ENCODE measurements around the gene ABAT.
"Not testable (repeated sequence)": the region's sequence is repeated elsewhere in the genome, so short reads cannot be mapped to it uniquely, and the experiment has no call there.

Gene ABAT

DNA sequence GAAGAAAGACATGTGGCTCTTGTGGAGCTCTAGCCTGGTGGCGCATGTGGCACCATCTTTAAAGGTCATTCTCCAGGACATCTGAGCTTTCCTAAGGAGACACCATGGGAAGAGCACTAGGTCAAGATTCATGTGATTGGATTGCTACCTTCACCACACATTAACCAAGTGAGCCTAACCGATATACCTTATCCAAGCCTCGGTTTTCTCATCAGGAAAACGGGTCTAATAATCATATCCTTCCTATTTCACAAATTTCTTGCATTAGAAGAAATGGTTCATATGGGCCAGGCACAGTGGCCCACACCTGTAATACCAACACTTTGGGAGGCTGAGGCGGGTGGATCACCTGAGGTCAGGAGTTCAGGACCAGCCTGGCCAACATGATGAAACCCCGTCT, 64.7 kb downstream of the ABAT start:
- in situ Hi-C loops (cut with MboI; ENCODE audit: low sequenced_read_pairs): no loop called here

DNA sequence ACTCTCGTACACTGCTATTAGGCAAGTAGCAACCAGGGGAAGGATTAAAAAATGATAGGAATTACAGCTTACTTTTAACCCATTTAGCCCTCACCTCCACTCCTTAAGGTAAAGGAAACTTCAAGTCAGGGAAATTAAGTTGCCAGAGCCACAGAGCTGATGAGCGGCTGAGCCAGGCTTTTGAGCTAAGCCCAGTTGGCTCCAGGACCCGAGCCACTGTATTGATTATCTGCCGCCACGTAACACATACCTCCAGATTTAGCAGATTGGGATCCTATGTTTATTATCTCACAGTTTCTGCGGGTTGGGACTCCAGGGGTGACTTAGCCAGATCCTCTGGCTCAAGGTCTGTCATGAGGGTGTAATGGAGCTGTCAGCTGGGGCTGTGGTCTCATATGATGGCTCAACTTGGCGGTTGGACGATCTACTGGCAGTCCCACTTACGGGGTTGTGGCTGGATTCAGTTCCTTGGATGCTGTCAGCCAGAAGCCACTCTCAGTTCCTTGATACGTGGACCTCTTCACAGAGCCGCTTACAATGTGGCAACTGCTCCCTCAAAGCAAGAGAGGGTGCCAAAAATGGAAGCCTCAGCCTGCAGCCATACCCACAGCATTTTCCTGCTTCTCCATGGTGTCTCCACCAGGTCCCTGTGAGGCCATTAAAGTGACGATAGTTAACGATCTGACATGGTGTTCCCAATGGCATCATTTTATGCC, 65.7 kb downstream of the ABAT start:
- in situ Hi-C loops (cut with MboI; ENCODE audit: low sequenced_read_pairs): no loop called here

DNA sequence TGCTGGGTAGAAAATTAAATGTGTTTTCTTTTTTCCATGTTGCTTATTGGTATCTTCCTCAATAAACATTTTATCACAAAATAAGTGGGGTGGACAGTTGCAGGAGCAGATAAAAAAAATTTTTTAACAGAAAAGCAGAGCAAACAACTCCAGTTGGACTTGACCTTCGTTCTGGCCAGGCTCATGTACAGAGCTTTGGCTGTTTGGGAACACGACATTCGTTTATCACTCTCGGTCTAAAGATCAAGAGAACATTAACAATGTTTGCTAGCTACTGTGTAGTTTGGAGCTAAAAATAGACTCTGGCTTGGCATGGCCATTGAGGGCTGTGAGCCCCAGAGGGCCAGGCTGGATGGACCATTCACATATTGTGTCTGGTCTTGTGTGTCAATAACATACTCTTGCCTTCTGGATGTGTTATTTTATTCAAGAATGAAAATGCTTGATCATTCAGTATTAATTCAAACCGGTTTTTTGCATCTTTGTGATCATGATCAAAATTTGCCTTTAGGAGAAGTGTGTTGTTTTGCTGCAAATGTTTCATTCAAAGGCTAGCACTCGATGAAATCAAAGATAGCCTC, 66.4 kb downstream of the ABAT start:
- in situ Hi-C loops (cut with MboI; ENCODE audit: low sequenced_read_pairs): no loop called here

DNA sequence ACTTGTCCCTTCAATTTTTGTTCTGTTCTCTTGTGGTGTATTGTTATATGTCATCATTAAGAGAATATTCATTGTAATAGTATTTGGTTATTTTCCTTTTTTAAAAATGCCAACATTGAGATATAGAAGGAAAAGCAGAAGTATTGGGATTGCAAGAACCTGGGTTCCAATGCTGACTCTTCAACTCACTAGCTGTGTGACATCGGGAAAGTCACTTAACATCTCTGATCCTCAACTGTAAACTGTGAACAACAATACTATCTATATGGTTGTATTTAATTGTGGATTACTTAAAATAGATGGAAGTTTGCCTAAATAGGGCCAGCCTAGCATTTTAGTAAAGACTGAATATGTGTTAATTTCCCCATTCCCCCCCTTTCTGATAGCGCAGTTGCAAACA, 67.2 kb downstream of the ABAT start:
- in situ Hi-C loops (cut with MboI; ENCODE audit: low sequenced_read_pairs): no loop called here

DNA sequence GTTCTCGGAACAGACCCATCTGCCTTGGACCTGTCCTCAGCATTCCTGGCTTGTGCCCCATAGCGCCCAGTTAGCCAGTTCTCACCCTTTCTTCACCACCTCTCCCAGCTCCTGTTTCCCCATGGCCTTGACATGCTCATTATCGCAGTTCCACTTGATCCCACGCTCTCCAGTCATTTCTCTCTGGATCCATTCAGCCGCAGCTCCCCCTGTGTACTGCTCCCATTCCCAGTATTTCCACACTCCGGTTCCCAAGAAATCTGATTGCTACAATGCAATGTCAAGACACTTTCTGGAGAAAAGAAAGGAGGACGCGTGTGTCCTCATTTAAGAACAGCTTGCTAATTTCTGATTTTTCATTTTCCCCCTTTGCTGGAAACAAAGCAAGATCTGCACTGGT, 67.7 kb downstream of the ABAT start:
- in situ Hi-C loops (cut with MboI; ENCODE audit: low sequenced_read_pairs): no loop called here

DNA sequence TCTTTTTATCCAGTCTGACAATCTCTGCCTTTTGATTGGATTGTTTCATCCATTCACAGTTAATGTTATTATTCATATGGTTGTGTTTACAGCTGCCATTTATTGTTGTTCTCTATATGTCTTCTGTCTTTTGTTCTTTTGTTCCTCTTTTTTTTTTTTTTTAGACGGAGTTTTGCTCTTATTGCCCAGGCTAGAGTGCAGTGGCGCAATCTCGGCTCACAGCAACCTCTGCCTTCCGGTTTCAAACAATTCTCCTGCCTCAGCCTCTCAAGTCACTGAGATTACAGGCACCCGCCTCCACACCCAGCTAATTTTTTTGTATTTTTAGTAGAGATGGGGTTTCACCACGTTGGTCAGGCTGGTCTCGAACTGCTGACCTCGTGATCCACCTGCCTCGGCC, 74.5 kb downstream of the ABAT start:
- in situ Hi-C loops (cut with MboI; ENCODE audit: low sequenced_read_pairs): not testable (repeated sequence)

DNA sequence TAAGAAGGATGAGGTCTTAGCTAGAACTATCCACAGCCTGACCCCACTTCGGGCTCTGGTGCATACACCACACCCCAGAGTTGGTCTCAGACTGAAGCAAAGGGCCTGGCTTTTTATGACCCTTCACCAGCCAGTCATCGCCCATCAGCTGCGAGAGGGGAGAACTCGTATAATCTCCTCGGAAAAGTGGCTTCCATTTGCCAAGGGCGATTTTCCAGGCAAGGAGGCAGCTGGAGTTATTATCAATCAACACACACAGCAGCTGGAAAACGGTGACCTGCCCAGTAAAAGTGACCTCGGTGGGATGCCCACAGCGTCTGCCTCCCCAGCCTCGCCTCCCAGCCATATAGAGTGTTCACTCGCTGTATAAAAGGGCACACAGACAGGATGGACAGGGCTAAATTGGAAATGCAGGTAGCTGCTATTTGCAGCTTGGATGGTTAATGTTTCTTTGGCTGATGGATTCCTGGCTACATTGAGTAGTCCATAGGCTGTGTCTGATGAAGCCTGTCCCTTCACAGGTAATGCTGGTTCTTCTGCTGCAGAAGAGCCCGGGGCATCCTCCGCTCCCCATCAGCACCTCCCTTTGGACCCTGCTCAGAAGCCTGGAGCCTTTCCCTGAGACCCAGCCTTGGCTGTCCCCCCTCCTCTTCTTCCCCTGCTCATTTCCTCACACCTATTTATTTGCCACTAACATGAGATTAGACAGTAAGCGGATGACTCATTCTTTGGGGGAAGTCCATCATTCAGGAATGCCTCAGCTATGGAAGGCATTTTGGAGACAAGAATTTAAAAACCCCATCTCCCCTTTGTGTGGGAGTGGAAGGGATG, 77.3 kb downstream of the ABAT start:
- in situ Hi-C loops (cut with MboI; ENCODE audit: low sequenced_read_pairs): no loop called here

DNA sequence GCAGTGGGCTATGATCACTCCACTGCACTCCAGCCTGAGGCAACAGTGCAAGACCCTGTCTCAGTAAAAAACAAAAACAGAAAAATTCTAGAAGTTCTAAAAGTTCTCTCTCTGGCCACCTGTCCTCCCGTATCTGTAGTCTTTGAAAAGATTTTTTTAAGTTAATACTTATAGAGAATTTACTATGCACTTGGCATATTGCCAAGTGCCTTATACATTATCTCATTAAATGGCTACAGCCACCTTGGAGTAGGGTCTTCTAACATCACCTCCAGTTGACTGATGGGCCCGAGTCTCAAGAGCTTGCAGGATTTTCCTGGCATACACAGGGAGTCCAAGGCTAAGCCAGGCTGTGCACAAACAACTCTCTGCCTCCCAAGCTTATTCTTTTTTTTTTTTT, 78.3 kb downstream of the ABAT start:
- in situ Hi-C loops (cut with MboI; ENCODE audit: low sequenced_read_pairs): no loop called here

DNA sequence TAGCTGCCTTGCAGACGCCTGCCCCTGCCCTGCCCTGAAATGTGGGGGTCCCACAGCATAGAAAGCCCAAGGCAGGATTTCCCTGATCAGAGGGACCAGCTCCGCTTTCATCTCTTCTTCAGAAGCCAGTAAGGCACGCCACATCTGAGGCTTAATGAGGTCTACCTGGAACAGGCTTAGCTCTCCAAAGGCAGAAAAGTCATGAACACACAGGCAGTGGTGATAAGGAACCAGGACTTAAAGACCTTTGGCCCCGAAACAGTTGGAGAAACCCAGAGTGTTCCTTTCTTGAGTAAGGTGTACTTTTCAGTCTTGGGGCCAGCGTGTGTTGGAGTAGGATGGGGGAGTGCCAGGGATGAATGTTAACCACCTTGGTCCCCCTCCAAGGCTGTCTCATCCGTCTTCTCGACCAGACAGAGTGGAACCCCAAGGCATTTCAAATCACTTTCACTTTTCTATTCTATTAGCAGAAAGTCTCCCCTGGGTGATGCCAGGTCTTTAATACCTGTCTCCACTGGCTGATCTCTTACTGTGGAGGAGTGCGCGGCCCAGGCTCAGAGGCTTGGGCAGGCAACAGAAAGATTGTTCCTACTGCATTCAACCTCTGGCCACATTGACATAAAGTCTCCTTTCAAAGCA, 79.1 kb downstream of the ABAT start:
- in situ Hi-C loops (cut with MboI; ENCODE audit: low sequenced_read_pairs): no loop called here

DNA sequence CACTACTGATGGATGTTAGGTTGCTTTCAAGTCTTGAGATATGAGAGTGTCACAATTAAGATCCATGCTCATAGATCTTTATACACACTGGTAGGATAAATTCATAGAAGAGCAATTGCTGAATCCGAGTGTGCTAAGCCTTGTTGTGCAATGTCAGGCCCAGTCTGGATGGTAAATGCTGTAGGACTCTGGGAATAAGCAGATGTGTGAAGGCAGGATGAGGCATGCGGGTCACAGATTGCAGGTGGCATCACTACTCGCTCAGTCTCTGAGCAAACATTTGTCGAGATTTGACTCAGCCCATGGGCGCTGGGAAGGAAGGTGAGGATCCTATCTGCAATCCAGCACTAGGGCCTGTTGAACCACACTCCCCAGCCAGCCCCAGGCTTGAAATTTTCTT, 82.3 kb downstream of the ABAT start:
- in situ Hi-C loops (cut with MboI; ENCODE audit: low sequenced_read_pairs): no loop called here

DNA sequence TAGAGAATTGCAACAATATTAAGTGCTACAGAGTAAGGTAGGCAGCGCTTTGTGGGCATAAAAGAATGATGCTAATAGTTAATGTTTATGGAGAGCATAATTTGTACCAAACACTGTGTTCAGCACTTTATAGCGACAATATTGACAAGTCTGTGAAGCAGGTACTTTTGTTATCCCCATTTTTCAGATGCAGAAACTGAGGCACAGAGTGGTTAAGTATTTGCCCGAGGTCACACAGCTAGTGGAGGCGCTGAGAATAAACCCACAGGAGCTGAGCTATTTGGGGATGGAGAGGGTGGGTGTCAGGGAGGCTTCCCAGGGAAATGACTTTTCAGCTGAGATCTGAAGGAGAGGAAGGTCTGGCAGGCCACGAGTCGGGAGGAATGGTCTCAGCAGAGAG, 83.6 kb downstream of the ABAT start:
- in situ Hi-C loops (cut with MboI; ENCODE audit: low sequenced_read_pairs): no loop called here

DNA sequence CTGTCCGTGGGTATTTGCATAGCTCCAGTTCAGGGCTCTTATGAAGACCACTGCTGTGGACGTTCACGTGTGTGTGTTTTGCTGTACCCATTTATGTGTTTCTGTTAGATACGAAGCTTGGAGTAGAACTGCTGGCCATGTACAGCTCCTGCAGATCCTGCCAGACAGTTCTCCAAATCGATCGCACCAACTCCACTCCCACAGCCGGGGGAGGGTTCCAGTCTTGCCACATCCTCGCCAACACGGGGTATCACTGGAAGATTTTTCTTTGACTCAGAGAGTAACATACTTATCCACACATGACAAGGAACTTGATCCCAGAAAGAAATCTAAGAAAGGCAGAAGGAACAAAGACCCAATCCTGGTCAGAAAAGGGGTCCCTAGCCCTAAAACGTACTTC, 85.6 kb downstream of the ABAT start:
- in situ Hi-C loops (cut with MboI; ENCODE audit: low sequenced_read_pairs): no loop called here

DNA sequence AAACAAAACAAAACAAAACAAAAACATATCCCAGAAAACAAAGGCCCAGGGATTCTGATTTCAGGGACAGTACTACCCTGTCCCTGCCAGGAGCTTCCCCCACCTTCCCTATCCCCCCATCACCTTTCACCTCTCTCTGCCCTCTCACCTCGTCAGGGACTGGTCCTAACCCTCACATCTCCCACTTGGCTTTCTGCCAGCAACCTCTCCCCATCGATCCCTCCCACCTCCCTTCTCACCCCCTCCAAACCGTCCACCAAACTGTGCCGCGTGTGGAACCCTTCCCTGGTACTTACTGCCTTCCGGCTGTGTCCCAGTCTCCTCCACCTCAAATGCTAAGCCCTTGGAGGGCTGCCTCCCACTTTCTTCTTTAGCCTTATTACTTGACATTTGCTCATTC, 86.7 kb downstream of the ABAT start:
- in situ Hi-C loops (cut with MboI; ENCODE audit: low sequenced_read_pairs): no loop called here

DNA sequence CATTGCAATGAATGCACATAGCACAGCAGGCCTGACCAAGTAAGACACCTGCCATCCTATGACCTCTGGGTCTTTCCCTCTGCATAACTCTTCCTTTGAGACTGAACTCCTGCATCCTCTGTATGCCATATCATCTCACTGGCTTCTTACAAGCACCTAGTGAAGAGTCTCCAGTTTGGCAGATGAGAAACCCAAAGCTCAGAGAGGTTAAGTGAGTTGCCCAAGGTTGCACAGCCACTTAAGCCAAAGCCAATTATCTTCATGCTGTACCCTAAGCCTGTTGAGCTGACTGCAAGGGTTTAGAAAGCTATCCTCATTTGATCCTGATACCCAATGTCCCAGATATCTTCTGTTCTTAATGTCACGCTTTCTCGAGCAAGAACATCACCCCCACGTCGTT, 87.8 kb downstream of the ABAT start:
- in situ Hi-C loops (cut with MboI; ENCODE audit: low sequenced_read_pairs): no loop called here

DNA sequence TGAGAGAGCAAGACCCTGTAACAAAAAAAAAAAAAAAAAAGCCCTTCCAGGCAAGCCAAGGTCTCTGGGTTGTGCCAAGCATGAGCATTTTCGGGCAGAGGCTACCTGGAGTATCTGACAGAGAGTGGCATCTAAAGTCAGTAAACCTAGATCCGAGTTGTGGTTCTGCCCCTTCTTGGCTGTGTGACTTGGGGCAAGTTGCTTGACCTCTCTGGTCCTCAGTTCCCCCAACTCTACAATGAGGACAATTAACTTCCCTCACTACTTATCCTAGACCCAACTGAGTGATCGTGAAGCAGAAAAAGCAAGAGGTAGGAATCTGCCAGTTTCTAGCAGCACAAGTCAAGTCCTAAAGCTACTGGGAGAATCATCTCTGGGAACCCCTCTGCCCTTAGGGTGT, 88.7 kb downstream of the ABAT start:
- in situ Hi-C loops (cut with MboI; ENCODE audit: low sequenced_read_pairs): no loop called here

DNA sequence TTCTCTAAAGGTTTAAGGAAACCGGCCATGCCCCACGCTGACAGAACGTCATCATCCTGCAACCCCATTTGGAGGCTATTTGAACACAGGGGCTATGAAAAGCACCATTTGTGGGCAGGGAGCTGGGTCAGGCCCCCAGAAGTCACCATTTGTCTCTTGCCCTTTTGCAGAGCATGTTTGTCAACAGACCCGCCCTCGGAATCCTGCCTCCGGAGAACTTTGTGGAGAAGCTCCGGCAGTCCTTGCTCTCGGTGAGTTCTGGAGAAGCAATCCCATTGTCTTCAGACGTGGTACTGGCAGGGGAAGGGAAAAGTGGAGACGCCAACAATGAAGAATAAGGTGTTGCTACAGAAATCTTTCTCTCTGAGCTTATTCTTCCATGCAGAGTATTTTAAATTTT, 89.5 kb downstream of the ABAT start:
- in situ Hi-C loops (cut with MboI; ENCODE audit: low sequenced_read_pairs): no loop called here

DNA sequence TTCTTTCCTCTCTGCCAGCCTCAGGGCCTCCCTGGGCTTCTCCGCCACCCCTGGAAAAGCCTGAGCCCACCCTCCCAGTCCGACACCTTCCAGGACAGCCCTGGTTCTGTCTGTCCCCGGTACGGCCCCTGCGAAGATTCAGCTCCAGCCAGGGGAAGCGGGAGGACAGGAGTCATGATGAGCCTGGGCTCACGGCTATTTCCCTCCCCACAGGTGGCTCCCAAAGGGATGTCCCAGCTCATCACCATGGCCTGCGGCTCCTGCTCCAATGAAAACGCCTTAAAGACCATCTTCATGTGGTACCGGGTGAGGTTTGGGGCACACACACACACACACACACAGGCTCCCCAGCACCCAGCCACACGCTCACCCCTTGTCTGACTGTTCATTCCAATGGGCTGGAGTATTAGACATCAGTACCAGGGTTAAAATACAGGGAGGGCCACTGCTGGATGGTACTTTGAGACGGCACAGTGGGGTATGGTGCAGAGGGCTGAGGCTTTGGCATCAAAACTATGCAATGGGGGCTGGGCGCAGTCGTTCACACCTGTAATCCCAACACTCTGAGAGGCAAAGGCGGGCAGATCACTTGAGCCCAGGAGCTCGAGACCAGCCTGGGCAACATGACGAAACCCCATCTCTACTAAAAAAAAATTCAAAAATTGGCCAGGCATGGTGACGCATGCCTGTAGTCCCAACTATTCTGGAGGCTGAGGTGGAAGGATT, 90.3 kb downstream of the ABAT start:
- in situ Hi-C loops (cut with MboI; ENCODE audit: low sequenced_read_pairs): no loop called here

DNA sequence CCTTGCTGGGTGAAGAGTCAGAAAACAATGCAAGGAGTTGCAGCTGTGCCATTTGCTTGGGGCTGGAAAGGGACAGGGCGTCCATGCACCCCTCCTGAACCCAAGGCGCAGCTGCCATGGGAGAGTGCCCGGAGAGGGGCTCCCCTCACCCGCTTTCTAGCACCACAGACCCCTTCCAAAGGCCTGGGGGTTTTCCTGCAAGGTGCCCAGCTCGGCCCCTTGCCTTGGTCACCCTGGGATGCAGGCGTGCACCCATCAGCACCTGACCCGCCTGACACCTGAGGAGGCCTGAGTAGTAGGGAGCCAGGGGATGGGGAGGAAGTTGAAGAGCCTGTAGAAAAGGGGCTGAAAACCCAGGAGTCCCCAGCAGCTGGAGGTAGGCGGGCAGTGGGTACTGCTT, 92.8 kb downstream of the ABAT start:
- in situ Hi-C loops (cut with MboI; ENCODE audit: low sequenced_read_pairs): no loop called here

DNA sequence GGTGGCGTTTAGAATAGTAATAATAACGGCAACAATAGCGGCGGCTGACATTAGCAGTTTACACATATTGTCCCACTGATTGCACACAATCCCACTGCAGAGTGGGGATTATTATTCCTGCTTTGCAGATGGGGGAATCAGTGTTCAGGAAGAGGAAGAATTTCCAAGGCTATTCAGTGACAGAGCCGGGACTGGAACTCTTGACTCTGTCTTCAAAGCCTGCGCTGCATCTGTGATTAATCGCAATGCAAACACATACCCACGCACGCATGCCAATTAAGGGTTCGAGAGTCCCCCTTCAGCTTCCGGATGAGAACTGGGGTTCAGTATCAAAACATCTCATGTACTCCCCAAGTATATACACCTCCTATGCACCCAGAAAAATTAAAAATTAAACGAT, 93.9 kb downstream of the ABAT start:
- in situ Hi-C loops (cut with MboI; ENCODE audit: low sequenced_read_pairs): no loop called here

DNA sequence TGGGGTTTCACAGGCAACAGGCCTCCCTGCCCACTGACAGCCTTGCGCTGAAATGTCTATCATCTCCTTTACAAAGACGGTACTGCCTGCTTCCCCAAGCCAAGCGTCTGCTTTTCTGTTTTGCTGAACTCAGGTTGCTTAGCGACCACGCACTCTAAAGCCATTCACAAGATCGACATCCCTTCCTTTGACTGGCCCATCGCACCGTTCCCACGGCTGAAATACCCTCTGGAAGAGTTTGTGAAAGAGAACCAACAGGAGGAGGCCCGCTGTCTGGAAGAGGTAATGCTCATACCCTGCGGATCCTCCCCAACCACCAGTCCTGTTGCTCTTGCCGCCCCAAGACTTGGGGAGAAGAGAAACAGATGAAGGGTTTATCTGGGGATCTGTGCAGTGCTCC, 94.3 kb downstream of the ABAT start:
- in situ Hi-C loops (cut with MboI; ENCODE audit: low sequenced_read_pairs): no loop called here

DNA sequence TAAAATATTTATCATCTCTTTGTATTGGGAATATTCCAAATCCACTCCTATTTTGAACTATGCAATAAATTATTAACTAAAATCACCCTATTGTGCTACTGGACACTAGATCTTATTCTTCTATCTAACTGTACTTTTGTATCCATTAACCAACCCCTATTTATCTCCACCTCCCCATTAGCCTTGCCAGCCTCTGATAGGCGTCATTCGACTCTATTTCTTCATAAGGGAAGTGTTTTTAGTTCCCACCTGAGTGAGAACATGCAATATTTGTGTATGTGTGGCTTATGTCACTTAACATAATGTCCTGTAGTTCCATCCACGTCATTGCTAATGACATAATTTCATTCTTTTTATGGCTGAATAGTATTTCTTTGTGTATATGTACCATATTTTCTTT, 99.1 kb downstream of the ABAT start:
- in situ Hi-C loops (cut with MboI; ENCODE audit: low sequenced_read_pairs): no loop called here
